ENCODE measurements around the gene RAD51B.

The RAD51B gene

DNA sequence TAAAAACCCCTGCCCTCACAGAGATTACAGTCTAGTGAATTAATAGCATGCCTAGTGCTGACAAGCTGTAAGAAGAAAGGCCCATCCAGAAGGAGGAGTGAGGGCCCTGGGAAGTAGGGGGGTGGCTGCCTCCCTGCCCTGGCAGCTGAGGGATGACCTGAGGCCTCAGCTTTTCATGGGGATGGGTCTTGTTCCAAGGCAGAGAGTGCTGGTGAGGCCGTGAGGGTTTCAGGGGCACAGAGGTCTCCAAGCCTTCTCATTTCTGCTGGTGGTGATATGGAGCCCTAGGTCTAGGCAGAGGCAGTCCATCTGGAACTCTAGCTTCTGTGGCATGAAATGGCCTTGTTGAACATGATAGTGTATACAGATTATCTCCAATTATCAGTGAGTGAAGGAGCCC is 858.9 kb downstream of the RAD51B start:
- H3K4me3 ChIP-seq (ENCODE audit: low read depth, low read length), result no peak overlapping the region

GRCh38 chr14:68679301-68679700 is 859.7 kb downstream of the RAD51B start:
- TF ChIP-seq CTCF (IDR thresholded peaks at IDR 0.05; ENCODE audit: low read depth, low read length), result no peak
- no peak overlapping the region for H3K4me3 ChIP-seq (ENCODE audit: low read depth, low read length)

More for the DNA sequence above, 858.9 kb downstream of the RAD51B start:
- TF ChIP-seq CTCF (IDR thresholded peaks at IDR 0.05; ENCODE audit: low read depth, low read length), result no peak

GRCh38 chr14:68679746-68680467 is 860.3 kb downstream of the RAD51B start:
- no peak for TF ChIP-seq CTCF (IDR thresholded peaks at IDR 0.05; ENCODE audit: low read depth, low read length)
- H3K4me3 ChIP-seq (ENCODE audit: low read depth, low read length), result no peak overlapping the region

- no peak for TF ChIP-seq CTCF (IDR thresholded peaks at IDR 0.05; ENCODE audit: low read depth, low read length)
- no peak overlapping the region for H3K4me3 ChIP-seq (ENCODE audit: low read depth, low read length)
These were observed 861.0 kb downstream of the RAD51B start for GRCh38 chr14:68680541-68681051.

- H3K4me3 ChIP-seq (ENCODE audit: low read depth, low read length), result no peak overlapping the region
- TF ChIP-seq CTCF (IDR thresholded peaks at IDR 0.05; ENCODE audit: low read depth, low read length), result no peak
These were observed 861.9 kb downstream of the RAD51B start for GRCh38 chr14:68681256-68682011.

- no peak for TF ChIP-seq CTCF (IDR thresholded peaks at IDR 0.05; ENCODE audit: low read depth, low read length)
- H3K4me3 ChIP-seq (ENCODE audit: low read depth, low read length), result no peak overlapping the region
These were observed 862.9 kb downstream of the RAD51B start for GRCh38 chr14:68682166-68683103.
